ENCODE results near the gene FAM3A.

GRCh38 chrX:154485150-154486051, 30.6 kb downstream of the FAM3A start:
- TF ChIP-seq CTCF (IDR thresholded peaks at IDR 0.05; ENCODE audit: low read length) = no peak
- TF ChIP-seq EZH2 (IDR thresholded peaks at IDR 0.05; ENCODE audit: borderline replicate concordance, low read length) = no peak

Measured in OCI-LY1 (cell line).